WI38 (cell line): Measurements from ENCODE around the gene PTPA.
A peak's percentile ranks its signal among the peaks of the same experiment; 100 is the strongest.

ENCODE experiments used
- H3K4me3 ChIP-seq: 2 replicates; pipeline ENCODE4 v1.5.1; 2011; ENCODE audit warnings: low read depth, mild to moderate bottlenecking, control low read depth, low read length
- CTCF ChIP-seq: IDR thresholded peaks from 2 replicates; pipeline ENCODE4 v1.5.1; 2012; ENCODE audit warnings: low read depth, mild to moderate bottlenecking, control low read depth, low read length

The PTPA gene

DNA sequence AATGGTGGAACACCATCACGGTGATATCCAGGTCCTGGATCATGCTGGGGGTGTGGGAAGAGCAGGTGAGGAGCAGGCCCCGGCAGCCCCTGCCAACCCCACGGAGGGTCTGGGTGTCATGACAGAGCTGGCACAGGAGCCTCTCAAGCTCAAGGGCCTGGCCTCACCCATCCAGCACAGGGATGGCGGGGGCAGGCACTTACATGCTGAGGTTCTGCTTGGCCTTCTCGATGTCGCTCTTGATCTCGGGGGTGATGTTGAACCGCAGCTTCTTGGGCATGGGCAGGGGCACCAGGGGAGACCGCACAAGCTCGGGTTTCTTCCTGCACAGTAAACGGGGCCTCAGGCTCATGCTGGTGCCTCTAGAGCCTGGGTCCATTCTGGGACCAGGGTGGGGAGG is 12.9 kb upstream of the PTPA start:
- no peak for TF ChIP-seq CTCF
- no peak overlapping the region for H3K4me3 ChIP-seq

GRCh38 chr9:129100383-129101169 is 10.6 kb upstream of the PTPA start:
- no peak for TF ChIP-seq CTCF
- no peak overlapping the region for H3K4me3 ChIP-seq

DNA sequence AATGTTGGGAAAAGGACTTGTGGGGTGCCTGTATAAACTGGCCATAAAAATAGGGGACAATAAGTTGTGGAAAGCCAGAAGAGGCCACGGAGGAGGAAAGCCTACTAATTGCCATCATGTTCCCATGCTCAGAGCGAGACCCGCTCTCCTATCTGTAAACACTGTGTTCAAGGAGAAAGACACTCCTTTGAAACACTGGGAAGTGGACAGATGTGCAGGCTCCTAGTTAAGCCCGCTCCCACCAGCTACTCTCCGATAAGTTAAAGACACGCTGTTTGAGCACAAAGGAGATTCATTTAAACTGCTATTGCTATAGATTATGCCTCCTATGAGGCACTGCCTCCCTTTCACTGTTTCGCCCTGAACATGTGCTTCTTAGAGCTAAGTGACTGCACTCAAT is 9.9 kb upstream of the PTPA start:
- no peak overlapping the region for H3K4me3 ChIP-seq
- TF ChIP-seq CTCF, result no peak

DNA sequence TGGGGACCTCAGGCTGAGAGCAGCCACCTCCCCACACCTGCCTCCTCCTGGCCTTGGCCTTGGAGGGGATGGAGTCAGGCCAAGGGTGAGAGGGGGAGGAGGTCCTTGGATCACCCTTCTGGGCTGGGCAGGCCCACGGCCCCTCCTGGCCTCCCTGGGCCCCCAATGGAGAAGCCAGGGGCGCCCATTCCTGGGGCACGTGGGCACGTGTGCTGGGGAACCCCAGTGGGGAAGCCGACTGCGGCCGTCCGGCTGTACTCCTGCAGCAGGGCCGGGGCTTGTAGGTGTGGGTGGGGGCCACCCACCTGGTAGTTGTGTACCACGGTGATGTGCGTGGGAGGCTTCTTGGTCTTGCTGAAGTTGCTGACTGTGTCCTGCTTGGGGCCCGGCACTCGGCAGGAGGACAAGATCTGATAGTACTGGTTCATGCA is 9.1 kb upstream of the PTPA start:
- no peak for TF ChIP-seq CTCF

GRCh38 chr9:129102791-129103594 is 8.2 kb upstream of the PTPA start:
- H3K4me3 ChIP-seq, result no peak overlapping the region
- TF ChIP-seq CTCF, result peak; percentile 46

More for the DNA sequence above, 9.1 kb upstream of the PTPA start:
- no peak overlapping the region for H3K4me3 ChIP-seq

DNA sequence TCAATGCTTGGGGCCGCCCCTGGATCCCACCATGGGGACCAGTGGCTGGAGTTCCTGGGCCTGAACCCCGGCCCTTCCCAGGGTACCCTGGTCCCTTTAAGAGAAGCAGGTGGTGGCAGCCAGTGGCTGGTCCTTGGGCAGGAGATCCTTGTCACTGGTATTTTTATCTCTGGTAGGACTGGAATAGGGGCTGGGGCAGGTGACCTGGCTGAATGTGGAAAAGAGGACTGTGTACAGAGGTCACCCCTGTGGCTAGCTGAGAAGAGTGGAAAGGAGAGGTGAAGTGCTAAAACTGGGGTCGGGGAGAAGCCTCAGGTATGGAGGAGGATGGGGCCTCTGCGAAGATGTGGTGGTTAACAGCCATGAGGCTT is 7.6 kb upstream of the PTPA start:
- no peak overlapping the region for H3K4me3 ChIP-seq
- no peak for TF ChIP-seq CTCF

GRCh38 chr9:129104051-129104450 is 7.2 kb upstream of the PTPA start:
- no peak for TF ChIP-seq CTCF
- no peak overlapping the region for H3K4me3 ChIP-seq
